NCI-H2196 treated with DMSO at 0.1 percent for 48 hours (cell line): Measurements from ENCODE around the gene ADCK1.
"Not testable (repeated sequence)": the region's sequence is repeated elsewhere in the genome, so short reads cannot be mapped to it uniquely, and the experiment has no call there.

Experiments used
- DNase-seq: peaks from one replicate; lab custom pipeline; 2025; ENCODE audit not compliant: unreplicated experiment; lab: John Stamatoyannopoulos, UW

The ADCK1 gene

DNA sequence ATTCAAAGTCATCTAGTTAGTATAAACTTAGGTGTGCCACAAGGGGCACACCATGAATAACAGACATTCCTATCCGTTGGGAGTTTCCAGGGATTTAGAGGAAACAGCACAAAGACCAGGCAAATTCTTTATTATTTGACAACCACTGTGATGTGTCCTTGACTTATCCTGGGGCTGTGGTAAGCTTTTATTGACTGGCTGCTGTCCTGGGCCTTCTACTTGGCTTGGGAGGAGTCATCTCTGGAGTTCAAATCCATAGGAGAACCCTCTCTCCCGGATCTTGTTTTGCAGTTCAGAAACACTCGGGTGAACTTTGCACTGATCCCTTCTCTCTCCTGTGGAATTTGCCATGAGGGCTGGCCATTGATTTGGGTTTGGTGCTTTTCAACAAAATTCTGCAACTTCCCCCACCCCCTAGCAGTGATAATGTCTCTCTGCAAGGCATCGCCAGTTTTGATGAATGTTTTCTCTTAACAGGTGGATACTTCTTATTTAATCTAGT lies 136.3 kb downstream of the ADCK1 start:
- DNase-seq: no peak

GRCh38 chr14:77947372-77947771 lies 147.5 kb downstream of the ADCK1 start:
- DNase-seq: no peak

DNA sequence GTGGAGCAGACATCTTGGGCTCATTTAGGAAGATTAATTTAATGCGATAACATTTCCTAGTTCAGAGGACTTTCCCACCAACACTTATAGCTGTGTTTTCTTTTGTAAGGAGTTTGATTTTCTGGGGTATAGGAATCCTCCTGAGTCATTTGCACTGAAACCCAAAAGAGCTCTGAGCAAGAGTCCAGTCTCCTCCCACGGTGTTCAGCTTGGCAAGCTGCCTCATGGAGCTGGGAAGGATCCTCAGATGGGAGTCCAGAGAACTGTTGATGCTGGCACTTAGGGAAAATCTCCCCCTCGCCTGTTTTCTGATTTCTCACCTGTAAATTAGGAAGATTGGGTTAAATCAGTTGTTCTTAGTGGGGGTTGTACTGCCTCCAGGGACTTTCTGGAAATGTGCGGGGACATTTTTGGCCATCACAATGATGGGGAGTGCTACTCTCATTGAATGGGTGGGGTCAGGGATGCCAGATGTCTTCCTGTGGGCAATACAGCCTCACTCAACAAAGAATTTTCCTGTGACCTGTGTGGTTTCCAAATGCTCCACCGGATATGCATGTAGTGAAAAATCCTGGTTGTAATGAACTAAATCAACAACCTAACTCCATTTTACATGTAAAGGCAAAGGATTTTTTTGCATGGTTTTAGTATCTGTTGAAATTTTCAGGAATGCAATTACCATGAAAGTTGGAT lies 150.6 kb downstream of the ADCK1 start:
- no peak for DNase-seq

DNA sequence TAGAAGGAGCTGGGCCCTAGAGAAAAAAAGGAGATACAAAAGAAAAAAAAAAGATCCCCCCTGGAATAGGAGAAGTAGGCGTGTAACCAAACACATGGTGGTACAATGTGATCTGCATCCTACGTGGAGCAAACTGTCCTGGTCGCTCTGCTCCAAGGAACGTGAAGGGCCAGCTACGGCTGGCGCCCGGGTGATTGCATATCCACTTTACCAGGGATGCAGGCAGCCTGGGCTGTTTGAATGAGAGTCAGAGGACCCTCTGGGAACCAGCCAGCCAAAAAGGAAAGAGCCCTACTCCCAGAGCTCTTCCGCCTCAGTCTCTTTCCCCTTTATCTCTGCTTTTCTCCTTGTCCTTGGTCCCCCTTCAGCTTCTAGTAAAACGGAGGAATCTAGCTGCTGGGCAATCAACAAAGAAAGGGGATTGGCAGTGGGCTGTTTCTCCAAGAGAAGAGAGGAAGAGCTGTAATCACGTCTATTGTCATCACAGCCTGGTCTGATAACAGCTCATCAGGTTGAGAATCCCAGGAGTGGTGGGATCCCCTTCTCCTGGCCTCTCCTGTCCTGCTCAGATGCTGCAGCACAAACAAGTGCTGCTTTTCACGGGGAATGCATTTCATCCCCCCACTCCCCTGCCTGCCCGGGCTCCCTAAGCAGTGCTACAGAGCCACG lies 156.0 kb downstream of the ADCK1 start:
- DNase-seq: no peak

GRCh38 chr14:77959686-77960085 lies 159.8 kb downstream of the ADCK1 start:
- not testable (repeated sequence) for DNase-seq

- no peak for DNase-seq
Measured at GRCh38 chr14:77961847-77962580, 162.1 kb downstream of the ADCK1 start.

GRCh38 chr14:77962731-77963520 lies 163.0 kb downstream of the ADCK1 start:
- DNase-seq: no peak

GRCh38 chr14:77964586-77964985 lies 164.7 kb downstream of the ADCK1 start:
- no peak for DNase-seq

- DNase-seq: no peak
Measured at GRCh38 chr14:77965050-77965449, 165.1 kb downstream of the ADCK1 start.

- DNase-seq: peak; percentile 44
Measured at GRCh38 chr14:77965919-77966435, 166.1 kb downstream of the ADCK1 start.

GRCh38 chr14:77967110-77967509 lies 167.2 kb downstream of the ADCK1 start:
- DNase-seq: no peak

DNA sequence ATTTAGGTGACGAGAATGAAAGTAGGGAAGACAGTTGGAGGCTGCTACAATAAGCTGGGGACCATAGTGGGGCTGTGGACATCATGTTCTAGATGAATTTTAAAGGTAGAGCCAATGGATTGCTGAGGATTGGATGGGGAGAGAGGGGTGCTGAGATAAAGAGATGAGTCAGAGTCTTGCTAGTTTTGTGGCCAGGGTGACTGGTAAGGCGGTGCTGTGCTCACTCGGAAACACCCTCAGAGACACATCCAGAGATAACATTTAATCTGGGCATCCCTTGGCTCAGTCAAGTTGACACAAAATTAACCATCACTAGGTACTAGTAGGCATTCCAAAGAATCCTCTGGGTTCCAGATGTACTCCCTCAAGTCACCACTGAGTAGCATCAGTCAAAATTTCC lies 170.7 kb downstream of the ADCK1 start:
- DNase-seq: no peak

- DNase-seq: no peak
Measured at GRCh38 chr14:77973246-77973645, 173.3 kb downstream of the ADCK1 start.

- no peak for DNase-seq
Measured at GRCh38 chr14:77976591-77976990, 176.7 kb downstream of the ADCK1 start.

GRCh38 chr14:77979171-77979570 lies 179.3 kb downstream of the ADCK1 start:
- DNase-seq: no peak

GRCh38 chr14:77979666-77980351 lies 179.9 kb downstream of the ADCK1 start:
- no peak for DNase-seq

DNA sequence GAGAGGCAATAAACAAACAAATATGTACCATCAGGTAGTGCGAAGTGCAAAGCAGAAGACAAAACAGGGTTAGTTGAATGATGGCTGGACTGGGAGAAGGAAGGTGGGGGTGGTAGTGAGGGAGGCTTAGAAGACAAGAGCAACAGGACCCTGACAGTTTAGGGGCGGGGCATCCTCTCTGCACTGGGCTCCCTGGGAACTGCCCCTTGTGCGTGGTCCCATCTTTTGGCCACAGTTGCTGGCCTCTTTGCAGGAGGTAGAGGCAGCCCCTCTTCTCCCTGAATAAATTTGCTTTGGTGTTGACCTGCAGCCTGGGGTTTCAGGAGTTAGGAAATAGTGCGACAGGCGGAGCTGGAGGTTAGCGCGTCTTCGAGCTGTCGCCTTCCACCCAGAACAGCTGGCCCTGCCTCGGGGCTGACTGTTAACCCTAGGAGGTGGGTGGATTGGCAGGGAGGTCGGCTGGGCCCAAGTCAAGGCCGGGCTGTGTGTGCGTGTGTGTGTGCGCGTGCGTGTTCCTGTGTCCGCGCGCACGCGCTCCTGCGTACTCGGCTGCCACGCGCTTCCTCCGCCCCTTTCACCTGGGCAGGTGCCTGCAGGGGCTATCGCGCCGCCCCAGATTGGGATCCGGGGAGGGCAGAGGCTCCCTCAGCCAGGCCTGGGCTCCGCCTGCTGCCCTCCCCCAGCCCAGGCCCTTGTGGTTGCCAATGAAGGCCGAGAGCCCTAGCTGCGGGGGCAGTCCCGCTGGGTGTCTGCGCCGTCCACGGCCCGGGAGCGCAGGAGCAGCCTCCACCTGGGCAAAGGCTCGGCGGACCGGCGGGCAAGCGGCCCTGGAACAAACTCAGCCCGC lies 180.8 kb downstream of the ADCK1 start:
- DNase-seq: no peak
